ENCODE data around the gene NKX1-2.

NKX1-2 gene

GRCh38 chr10:124464028-124464965 lies 14.5 kb upstream of the NKX1-2 start:
- DNase-seq (ENCODE audit: low read depth): no peak
- TF ChIP-seq CTCF (conservative IDR thresholded peaks at IDR 0.05; ENCODE audit: control insufficient read depth, insufficient read depth, low read depth, low read length): no peak

GRCh38 chr10:124462348-124462695 lies 12.5 kb upstream of the NKX1-2 start:
- DNase-seq (ENCODE audit: low read depth): no peak
- TF ChIP-seq CTCF (conservative IDR thresholded peaks at IDR 0.05; ENCODE audit: control insufficient read depth, insufficient read depth, low read depth, low read length): no peak
- H3K4me3 ChIP-seq (ENCODE audit: control insufficient read depth, low read depth, low read length): peak overlapping the region; percentile 72

More at GRCh38 chr10:124464028-124464965, 14.5 kb upstream of the NKX1-2 start:
- H3K4me3 ChIP-seq (ENCODE audit: control insufficient read depth, low read depth, low read length): no peak overlapping the region

DNA sequence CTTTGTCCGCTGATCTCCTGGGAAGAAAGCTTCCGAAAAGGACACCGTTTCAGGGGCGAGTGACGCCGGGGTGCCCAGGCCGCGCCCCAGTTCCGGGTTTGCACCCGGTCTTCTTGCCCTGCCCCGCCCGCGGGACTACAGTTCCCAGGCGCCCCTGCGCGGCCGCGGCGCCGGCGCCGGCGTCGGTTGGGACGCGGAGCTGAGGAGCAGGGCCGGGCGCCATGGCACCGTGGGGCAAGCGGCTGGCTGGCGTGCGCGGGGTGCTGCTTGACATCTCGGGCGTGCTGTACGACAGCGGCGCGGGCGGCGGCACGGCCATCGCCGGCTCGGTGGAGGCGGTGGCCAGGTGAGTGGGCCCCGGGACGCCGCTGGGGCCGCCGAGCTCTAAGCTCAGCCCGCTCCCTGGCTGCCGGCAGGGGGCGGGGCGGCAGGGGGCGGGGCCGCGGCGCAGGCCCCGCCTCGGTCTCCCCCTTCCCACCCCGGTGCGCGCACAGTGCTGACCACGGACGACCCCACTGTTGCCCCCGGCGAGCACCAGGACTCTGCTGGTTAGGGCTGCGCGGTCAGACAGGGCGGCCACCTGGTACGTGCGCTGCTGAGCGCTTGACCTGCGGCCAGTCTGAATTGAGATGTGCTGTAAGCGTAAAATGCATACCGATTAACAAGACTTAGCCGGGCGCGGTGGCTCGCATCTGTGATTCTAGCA lies 12.0 kb upstream of the NKX1-2 start, which contains the start of gene LHPP:
LHPP (plus strand) TSS at position 182 of the 706 bp plus-strand sequence; CDS start at position 222, 40 bp downstream.
- peak within 1 kb of the TSS; percentile 72 for H3K4me3 ChIP-seq (ENCODE audit: control insufficient read depth, low read depth, low read length)
- TF ChIP-seq CTCF (conservative IDR thresholded peaks at IDR 0.05; ENCODE audit: control insufficient read depth, insufficient read depth, low read depth, low read length): no peak
- peak; percentile 65 for DNase-seq (ENCODE audit: low read depth)

DNA sequence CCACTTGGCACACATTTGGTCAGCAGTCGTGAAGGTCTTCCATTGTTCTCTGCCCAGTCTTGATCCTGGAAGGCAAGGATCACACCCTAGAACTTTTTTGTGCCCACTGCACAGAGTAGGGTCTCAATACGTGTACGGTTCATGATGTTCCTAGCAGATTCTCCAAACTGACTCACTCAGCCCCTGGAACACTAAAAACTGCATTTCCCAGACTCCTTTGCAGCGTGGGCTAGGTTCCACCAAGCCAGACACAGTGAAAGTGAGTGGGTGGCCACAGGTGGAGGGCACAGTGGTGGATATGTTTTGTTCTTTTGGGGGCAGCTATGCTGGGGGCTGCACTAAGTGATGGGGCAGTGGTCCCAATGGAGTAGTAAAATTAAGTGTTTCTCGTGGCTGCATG lies 10.3 kb upstream of the NKX1-2 start:
- no peak for DNase-seq (ENCODE audit: low read depth)
- no peak for TF ChIP-seq CTCF (conservative IDR thresholded peaks at IDR 0.05; ENCODE audit: control insufficient read depth, insufficient read depth, low read depth, low read length)
- no peak overlapping the region for H3K4me3 ChIP-seq (ENCODE audit: control insufficient read depth, low read depth, low read length)

DNA sequence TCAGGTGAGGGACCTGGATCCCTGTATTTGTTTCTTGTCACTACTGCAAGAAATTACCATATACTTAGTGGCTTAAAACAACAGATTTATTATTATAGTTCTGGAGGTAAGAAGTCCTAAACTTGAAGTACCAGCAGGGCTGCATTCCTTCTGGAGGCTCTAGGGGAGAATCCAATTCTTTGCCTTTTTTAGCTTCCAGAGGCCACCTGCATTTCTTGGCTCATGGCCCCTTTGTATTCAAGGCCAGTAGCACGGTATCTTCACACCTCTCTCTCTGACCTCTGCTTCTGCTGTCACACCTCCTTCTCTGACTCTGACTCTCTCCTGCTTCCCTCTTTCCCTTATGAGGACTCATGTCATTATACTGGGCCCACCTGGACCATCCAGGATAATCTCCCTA lies 9.6 kb upstream of the NKX1-2 start:
- no peak for TF ChIP-seq CTCF (conservative IDR thresholded peaks at IDR 0.05; ENCODE audit: control insufficient read depth, insufficient read depth, low read depth, low read length)
- no peak overlapping the region for H3K4me3 ChIP-seq (ENCODE audit: control insufficient read depth, low read depth, low read length)
- no peak for DNase-seq (ENCODE audit: low read depth)

- no peak overlapping the region for H3K4me3 ChIP-seq (ENCODE audit: control insufficient read depth, low read depth, low read length)
- DNase-seq (ENCODE audit: low read depth): no peak
- no peak for TF ChIP-seq CTCF (conservative IDR thresholded peaks at IDR 0.05; ENCODE audit: control insufficient read depth, insufficient read depth, low read depth, low read length)
Observed at GRCh38 chr10:124458889-124459288, 9.1 kb upstream of the NKX1-2 start.

Measured in fibroblast of mammary gland (primary cell).